ENCODE measurements around the gene VAMP1. TPM values are rescaled to one million over a fixed set of nuclear protein-coding genes. Genes with fewer than 3 reads are reported as not detected.

The VAMP1 gene
- total and polyA plus RNA-seq, 2 of the 13 experiments (the other 11 are each of a cell fraction or from before 2014, with no cell fraction given), result 2.5 to 7.4 TPM

DNA sequence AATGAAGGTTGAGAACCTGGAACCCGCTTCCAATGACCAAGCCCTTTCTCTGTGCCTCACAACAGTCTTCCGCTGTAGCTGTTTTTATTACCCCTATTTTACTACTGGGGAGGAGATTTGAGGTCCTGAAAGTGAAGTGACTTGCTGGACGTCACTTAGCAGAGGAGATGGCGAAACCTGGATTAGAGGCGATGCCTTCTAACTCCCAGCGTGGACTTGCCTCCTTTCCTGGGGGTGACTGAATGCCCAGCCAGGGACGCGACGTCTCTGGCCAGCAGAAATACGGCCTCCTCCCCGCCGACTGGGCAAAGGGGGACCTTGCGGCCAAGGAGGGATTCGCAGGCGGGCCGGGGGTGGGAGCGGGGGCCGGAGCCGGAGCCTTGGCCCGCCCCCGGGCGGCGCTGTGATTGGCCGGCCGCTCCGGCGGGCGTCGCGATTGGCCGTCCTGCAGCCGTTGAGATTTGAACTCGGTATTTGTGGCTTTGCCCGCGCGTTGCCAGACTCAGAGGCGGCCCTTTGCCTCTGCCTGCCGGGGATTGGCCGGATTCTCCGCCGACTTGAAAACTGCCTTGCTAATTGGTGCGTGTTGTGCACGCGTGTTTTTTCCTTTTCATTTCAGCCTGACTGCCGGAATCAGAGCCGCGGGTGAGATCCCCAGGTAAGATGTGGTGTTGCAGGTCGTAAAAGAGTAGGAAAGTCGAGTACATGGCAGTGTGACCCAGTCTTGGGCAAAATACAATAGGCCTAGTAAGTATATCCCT, 23.2 kb upstream of the VAMP1 start, which contains the start of gene NCAPD2 (continued):
- TF ChIP-seq, protein P1, sequence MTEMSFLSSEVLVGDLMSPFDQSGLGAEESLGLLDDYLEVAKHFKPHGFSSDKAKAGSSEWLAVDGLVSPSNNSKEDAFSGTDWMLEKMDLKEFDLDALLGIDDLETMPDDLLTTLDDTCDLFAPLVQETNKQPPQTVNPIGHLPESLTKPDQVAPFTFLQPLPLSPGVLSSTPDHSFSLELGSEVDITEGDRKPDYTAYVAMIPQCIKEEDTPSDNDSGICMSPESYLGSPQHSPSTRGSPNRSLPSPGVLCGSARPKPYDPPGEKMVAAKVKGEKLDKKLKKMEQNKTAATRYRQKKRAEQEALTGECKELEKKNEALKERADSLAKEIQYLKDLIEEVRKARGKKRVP (CRISPR knock-in tag; IDR thresholded peaks at IDR 0.05), result peak in 1 of 2 experiments; percentile 54; a peak in 1 of 4 replicates
- TF ChIP-seq HNRNPL (IDR thresholded peaks at IDR 0.05; ENCODE audit: low read depth, low read length) (0 out of 2 replicates have a peak, but pooled peaks have one; percentile 1), MBNL3 (CRISPR knock-in tag; conservative IDR thresholded peaks at IDR 0.05) (no peak), HDAC2 (CRISPR knock-in tag; IDR thresholded peaks at IDR 0.05) (peak; percentile 24; the same call in 1 of the 2 replicates), NKX3-1 (CRISPR knock-in tag; IDR thresholded peaks at IDR 0.05) (no peak), ZNF124 (CRISPR knock-in tag; IDR thresholded peaks at IDR 0.05) (0 out of 2 replicates have a peak, but pooled peaks have one; percentile 40), ZNF598 (CRISPR knock-in tag; IDR thresholded peaks at IDR 0.05; ENCODE audit: borderline replicate concordance) (0 out of 2 replicates have a peak, but pooled peaks have one; percentile 44), ZNF501 (CRISPR knock-in tag; IDR thresholded peaks at IDR 0.05) (peak; percentile 80; the same call in 1 of the 2 replicates), GATAD2A (CRISPR knock-in tag; IDR thresholded peaks at IDR 0.05) (peak; percentile 1; the same call in 1 of the 2 replicates), ZNF260 (CRISPR knock-in tag; IDR thresholded peaks at IDR 0.05; ENCODE audit: borderline replicate concordance, low read depth) (no peak), ISL2 (CRISPR knock-in tag; IDR thresholded peaks at IDR 0.05) (0 out of 2 replicates have a peak, but pooled peaks have one; percentile 24), MIER2 (CRISPR knock-in tag; IDR thresholded peaks at IDR 0.05) (no peak), ZFX (CRISPR knock-in tag; IDR thresholded peaks at IDR 0.05; ENCODE audit: low read depth) (peak; percentile 44), GATAD1 (CRISPR knock-in tag; IDR thresholded peaks at IDR 0.05) (0 out of 2 replicates have a peak, but pooled peaks have one; percentile 5), NONO (IDR thresholded peaks at IDR 0.05) (no peak), NONO (CRISPR knock-in tag; conservative IDR thresholded peaks at IDR 0.05) (peak; percentile 60), ATF1 (CRISPR knock-in tag; IDR thresholded peaks at IDR 0.05) (peak; percentile 40; the same call in 1 of the 2 replicates), DMAP1 (CRISPR knock-in tag; IDR thresholded peaks at IDR 0.05) (peak; percentile 91), KAT8 (CRISPR knock-in tag; IDR thresholded peaks at IDR 0.05) (peak; percentile 71), ZNF230 (CRISPR knock-in tag; IDR thresholded peaks at IDR 0.05) (0 out of 2 replicates have a peak, but pooled peaks have one; percentile 40), NFRKB (IDR thresholded peaks at IDR 0.05) (no peak), NR2C2 (CRISPR knock-in tag; IDR thresholded peaks at IDR 0.05; ENCODE audit: borderline replicate concordance) (peak; percentile 60; the same call in 1 of the 2 replicates)
